Measurements from ENCODE around the gene GPHB5.

DNA sequence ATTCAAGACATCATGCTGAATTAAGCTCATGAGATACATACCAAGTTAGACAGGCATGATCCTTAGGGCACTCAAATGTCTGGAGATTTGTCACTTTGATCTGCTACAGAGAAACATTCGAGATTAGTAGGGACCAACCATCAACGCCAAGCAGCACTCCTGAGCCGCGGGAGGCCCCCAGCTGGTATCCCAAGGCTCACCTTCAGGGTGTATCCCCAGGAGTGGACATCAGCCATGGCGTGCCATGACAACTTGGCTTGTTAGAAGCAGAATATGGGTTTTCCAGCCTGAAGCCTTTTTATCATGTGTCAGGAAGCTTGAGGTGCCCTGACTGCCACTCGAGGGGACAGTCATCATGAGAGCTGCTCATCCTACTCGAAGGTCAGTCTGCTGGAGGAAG is 39.1 kb upstream of the GPHB5 start:
- TF ChIP-seq, protein P1, sequence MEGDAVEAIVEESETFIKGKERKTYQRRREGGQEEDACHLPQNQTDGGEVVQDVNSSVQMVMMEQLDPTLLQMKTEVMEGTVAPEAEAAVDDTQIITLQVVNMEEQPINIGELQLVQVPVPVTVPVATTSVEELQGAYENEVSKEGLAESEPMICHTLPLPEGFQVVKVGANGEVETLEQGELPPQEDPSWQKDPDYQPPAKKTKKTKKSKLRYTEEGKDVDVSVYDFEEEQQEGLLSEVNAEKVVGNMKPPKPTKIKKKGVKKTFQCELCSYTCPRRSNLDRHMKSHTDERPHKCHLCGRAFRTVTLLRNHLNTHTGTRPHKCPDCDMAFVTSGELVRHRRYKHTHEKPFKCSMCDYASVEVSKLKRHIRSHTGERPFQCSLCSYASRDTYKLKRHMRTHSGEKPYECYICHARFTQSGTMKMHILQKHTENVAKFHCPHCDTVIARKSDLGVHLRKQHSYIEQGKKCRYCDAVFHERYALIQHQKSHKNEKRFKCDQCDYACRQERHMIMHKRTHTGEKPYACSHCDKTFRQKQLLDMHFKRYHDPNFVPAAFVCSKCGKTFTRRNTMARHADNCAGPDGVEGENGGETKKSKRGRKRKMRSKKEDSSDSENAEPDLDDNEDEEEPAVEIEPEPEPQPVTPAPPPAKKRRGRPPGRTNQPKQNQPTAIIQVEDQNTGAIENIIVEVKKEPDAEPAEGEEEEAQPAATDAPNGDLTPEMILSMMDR (IDR thresholded peaks at IDR 0.05): no peak
- TF ChIP-seq POLR2A (IDR thresholded peaks at IDR 0.05): no peak
